ENCODE data around the gene PLEKHO1.

- TF ChIP-seq POLR2AphosphoS5 (IDR thresholded peaks at IDR 0.05; ENCODE audit: low read depth, low read length) (no peak), POLR2A (IDR thresholded peaks at IDR 0.05; ENCODE audit: low read depth, low read length) (no peak), TAF1 (IDR thresholded peaks at IDR 0.05; ENCODE audit: borderline replicate concordance, low read depth, low read length) (no peak)
Observed at GRCh38 chr1:150186789-150187559, 37.3 kb downstream of the PLEKHO1 start.
